SK-N-SH treated with all-trans-retinoic acid at 6 μM for 48 hours (cell line): ENCODE results near the gene TRIM40.

ENCODE experiments used
- ATAC-seq: fragments of 200-7000 bp; cut with Tn5 transposase; 3 replicates; pipeline ENCODE4 v1.9.1; 2020; ENCODE audit warnings: mild to moderate bottlenecking, moderate library complexity
- ARNTL ChIP-seq: fragments of 450-650 bp; formaldehyde crosslinking; IDR thresholded peaks from 2 replicates; pipeline ENCODE4 v1.5.0; 2020; ENCODE audit warnings: low read depth, mild to moderate bottlenecking, moderate library complexity, borderline replicate concordance
- BACH2 ChIP-seq: fragments of 250-450 bp; sonication (Bioruptor Pico); IDR thresholded peaks from 2 replicates; pipeline ENCODE4 v1.9.0; 2021; ENCODE audit warnings: mild to moderate bottlenecking, borderline replicate concordance
- CREB5 ChIP-seq: fragments of 250-450 bp; sonication (Bioruptor Pico); IDR thresholded peaks from 2 replicates; pipeline ENCODE4 v1.5.1; 2020; ENCODE audit warnings: low read depth, mild to moderate bottlenecking, moderate library complexity
- CSDC2 ChIP-seq: fragments of 250-450 bp; sonication (Bioruptor Pico); IDR thresholded peaks from 2 replicates; pipeline ENCODE4 v1.5.0; 2020; ENCODE audit warnings: mild to moderate bottlenecking, moderate library complexity
- ESRRG ChIP-seq: fragments of 250-450 bp; sonication (Bioruptor Pico); IDR thresholded peaks from 2 replicates; pipeline ENCODE4 v1.6.1; 2021; ENCODE audit warnings: mild to moderate bottlenecking
- GLIS3 ChIP-seq: fragments of 250-450 bp; sonication (Bioruptor Pico); IDR thresholded peaks from 2 replicates; pipeline ENCODE4 v1.5.0; 2020; ENCODE audit warnings: mild to moderate bottlenecking, moderate library complexity
- OSR1 ChIP-seq: fragments of 250-450 bp; sonication (Bioruptor Pico); IDR thresholded peaks from 2 replicates; pipeline ENCODE4 v1.8.0; 2022; ENCODE audit warnings: moderate library complexity, mild to moderate bottlenecking, inconsistent platforms
- PATZ1 ChIP-seq: fragments of 250-450 bp; sonication (Bioruptor Pico); IDR thresholded peaks from 2 replicates; pipeline ENCODE4 v1.8.0; 2020; ENCODE audit warnings: mild to moderate bottlenecking, moderate library complexity, borderline replicate concordance
- POU6F1 ChIP-seq: fragments of 250-450 bp; sonication (Bioruptor Pico); IDR thresholded peaks from 2 replicates; pipeline ENCODE4 v1.8.0; 2021; ENCODE audit warnings: low read depth, mild to moderate bottlenecking, moderate library complexity, borderline replicate concordance
- PPARA ChIP-seq: fragments of 250-450 bp; sonication (Bioruptor Pico); IDR thresholded peaks from 2 replicates; pipeline ENCODE4 v1.5.0; 2020; ENCODE audit warnings: mild to moderate bottlenecking, borderline replicate concordance
- RARB ChIP-seq: fragments of 250-450 bp; sonication (Bioruptor Pico); IDR thresholded peaks from 2 replicates; pipeline ENCODE4 v1.8.0; 2021; ENCODE audit warnings: mild to moderate bottlenecking, moderate library complexity
- TOX ChIP-seq: fragments of 250-450 bp; sonication (Bioruptor Pico); IDR thresholded peaks from 2 replicates; pipeline ENCODE4 v1.8.0; 2021; ENCODE audit warnings: mild to moderate bottlenecking, moderate library complexity, borderline replicate concordance
- TSHZ2 ChIP-seq: fragments of 250-450 bp; sonication (Bioruptor Pico); IDR thresholded peaks from 2 replicates; pipeline ENCODE4 v1.5.0; 2020; ENCODE audit warnings: mild to moderate bottlenecking, moderate library complexity
- ZC3H10 ChIP-seq: fragments of 250-450 bp; sonication (Bioruptor Pico); IDR thresholded peaks from 2 replicates; pipeline ENCODE4 v1.5.1; 2021; ENCODE audit warnings: mild to moderate bottlenecking, moderate library complexity
- ZFP3 ChIP-seq: fragments of 250-450 bp; sonication (Bioruptor Pico); IDR thresholded peaks from 2 replicates; pipeline ENCODE4 v1.5.0; 2020; ENCODE audit warnings: mild to moderate bottlenecking, moderate library complexity
- ZFP30 ChIP-seq: fragments of 450-650 bp; formaldehyde crosslinking; IDR thresholded peaks from 2 replicates; pipeline ENCODE4 v1.5.0; 2022; ENCODE audit warnings: mild to moderate bottlenecking, moderate library complexity
- ZNF70 ChIP-seq: fragments of 450-650 bp; formaldehyde crosslinking; IDR thresholded peaks from 2 replicates; pipeline ENCODE4 v1.5.0; 2020; ENCODE audit warnings: mild to moderate bottlenecking, moderate library complexity
- ZNF8 ChIP-seq: fragments of 450-650 bp; formaldehyde crosslinking; IDR thresholded peaks from 2 replicates; pipeline ENCODE4 v1.5.0; 2020; ENCODE audit warnings: mild to moderate bottlenecking, moderate library complexity

The TRIM40 gene

GRCh38 chr6:30149858-30150550 lies 14.1 kb downstream of the TRIM40 start:
- no peak for ATAC-seq
- TF ChIP-seq BACH2 (CRISPR knock-in tag) (no peak), TSHZ2 (CRISPR knock-in tag) (no peak), ZNF70 (CRISPR knock-in tag) (no peak), ARNTL (CRISPR knock-in tag) (no peak), CSDC2 (CRISPR knock-in tag) (no peak), PPARA (CRISPR knock-in tag) (no peak), ZNF8 (CRISPR knock-in tag) (no peak), TOX (no peak), CREB5 (no peak), POU6F1 (CRISPR knock-in tag) (no peak)

- TF ChIP-seq BACH2 (CRISPR knock-in tag), result no peak
- no peak for TF ChIP-seq ZNF70 (CRISPR knock-in tag)
- no peak for TF ChIP-seq ZC3H10 (CRISPR knock-in tag)
- TF ChIP-seq GLIS3 (CRISPR knock-in tag), result no peak
- no peak for TF ChIP-seq ESRRG
- no peak for TF ChIP-seq PATZ1 (CRISPR knock-in tag)
- TF ChIP-seq PPARA (CRISPR knock-in tag), result no peak
- no peak for TF ChIP-seq POU6F1 (CRISPR knock-in tag)
- no peak for TF ChIP-seq ZFP3 (CRISPR knock-in tag)
- TF ChIP-seq ARNTL (CRISPR knock-in tag), result no peak
- no peak for TF ChIP-seq CREB5
- TF ChIP-seq RARB (CRISPR knock-in tag), result no peak
- no peak for TF ChIP-seq OSR1
- TF ChIP-seq ZFP30, result no peak
Measured at GRCh38 chr6:30150671-30151395, 14.9 kb downstream of the TRIM40 start.

More at GRCh38 chr6:30150671-30151395, 14.9 kb downstream of the TRIM40 start:
- no peak for ATAC-seq
